ENCODE data around the gene TNFSF13.

Gene TNFSF13

DNA sequence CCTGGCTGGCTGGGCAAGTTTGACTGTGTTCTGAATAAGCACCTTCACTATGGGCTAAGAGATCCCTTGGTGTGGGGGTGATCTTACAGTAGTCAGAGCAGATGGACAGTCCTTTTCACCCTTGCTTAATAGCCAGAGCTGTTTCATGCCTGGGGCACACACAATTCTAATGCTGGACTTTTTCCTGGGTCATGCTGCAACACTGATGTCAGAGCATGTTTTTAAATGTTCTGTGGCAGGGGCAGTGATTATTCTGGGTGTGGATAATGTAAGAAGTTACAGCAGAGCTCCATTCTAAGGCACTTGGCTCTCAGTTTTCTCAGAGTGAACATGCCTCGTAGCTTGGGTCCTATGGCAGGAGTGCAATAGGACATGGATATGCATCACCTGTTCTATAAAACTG lies 16.9 kb downstream of the TNFSF13 start:
- DNase-seq (ENCODE audit: low spot score): no peak

GRCh38 chr17:7575959-7576358 lies 17.4 kb downstream of the TNFSF13 start:
- no peak for DNase-seq (ENCODE audit: low spot score)

DNA sequence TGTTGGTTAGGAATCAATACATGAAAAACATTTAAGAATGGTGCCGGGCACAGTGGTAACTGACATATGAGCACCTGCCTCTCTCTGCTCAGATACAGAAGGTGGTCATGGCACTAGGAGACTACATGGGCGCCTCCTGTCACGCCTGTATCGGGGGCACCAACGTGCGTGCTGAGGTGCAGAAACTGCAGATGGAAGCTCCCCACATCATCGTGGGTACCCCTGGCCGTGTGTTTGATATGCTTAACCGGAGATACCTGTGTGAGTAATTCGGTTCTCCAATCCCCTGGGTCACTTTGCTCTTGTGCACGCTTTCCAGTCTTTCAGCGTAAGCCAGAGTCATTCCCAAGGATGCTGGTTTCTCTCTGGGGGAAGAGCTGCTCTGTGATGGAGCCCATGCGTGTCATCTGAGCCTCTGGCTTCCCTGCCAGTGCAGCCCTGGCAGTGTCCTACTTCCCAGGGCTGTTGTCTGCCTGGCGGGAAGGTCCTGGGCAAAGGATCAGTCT lies 17.9 kb downstream of the TNFSF13 start:
- DNase-seq (ENCODE audit: low spot score): no peak

GRCh38 chr17:7577327-7578199 lies 19.0 kb downstream of the TNFSF13 start:
- DNase-seq (ENCODE audit: low spot score): no peak

- peak; percentile 96 for DNase-seq (ENCODE audit: low spot score)
Measured at GRCh38 chr17:7579001-7579833, 20.7 kb downstream of the TNFSF13 start, which contains the start of gene CD68. Gene CD68 (plus strand): TSS chr17:7579638. CDS start chr17:7579678, 40 bp downstream.

DNA sequence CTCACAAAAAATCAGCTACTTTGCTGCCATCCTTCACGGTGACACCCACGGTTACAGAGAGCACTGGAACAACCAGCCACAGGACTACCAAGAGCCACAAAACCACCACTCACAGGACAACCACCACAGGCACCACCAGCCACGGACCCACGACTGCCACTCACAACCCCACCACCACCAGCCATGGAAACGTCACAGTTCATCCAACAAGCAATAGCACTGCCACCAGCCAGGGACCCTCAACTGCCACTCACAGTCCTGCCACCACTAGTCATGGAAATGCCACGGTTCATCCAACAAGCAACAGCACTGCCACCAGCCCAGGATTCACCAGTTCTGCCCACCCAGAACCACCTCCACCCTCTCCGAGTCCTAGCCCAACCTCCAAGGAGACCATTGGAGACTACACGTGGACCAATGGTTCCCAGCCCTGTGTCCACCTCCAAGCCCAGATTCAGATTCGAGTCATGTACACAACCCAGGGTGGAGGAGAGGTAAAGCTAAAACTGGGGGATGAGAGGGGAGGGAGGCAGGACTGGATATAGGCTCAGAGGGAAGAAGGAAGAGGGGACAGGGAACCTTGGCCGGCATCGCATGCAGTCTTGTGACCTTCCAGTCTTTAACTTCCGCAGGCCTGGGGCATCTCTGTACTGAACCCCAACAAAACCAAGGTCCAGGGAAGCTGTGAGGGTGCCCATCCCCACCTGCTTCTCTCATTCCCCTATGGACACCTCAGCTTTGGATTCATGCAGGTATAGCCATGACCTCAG lies 21.5 kb downstream of the TNFSF13 start:
- no peak for DNase-seq (ENCODE audit: low spot score)

DNA sequence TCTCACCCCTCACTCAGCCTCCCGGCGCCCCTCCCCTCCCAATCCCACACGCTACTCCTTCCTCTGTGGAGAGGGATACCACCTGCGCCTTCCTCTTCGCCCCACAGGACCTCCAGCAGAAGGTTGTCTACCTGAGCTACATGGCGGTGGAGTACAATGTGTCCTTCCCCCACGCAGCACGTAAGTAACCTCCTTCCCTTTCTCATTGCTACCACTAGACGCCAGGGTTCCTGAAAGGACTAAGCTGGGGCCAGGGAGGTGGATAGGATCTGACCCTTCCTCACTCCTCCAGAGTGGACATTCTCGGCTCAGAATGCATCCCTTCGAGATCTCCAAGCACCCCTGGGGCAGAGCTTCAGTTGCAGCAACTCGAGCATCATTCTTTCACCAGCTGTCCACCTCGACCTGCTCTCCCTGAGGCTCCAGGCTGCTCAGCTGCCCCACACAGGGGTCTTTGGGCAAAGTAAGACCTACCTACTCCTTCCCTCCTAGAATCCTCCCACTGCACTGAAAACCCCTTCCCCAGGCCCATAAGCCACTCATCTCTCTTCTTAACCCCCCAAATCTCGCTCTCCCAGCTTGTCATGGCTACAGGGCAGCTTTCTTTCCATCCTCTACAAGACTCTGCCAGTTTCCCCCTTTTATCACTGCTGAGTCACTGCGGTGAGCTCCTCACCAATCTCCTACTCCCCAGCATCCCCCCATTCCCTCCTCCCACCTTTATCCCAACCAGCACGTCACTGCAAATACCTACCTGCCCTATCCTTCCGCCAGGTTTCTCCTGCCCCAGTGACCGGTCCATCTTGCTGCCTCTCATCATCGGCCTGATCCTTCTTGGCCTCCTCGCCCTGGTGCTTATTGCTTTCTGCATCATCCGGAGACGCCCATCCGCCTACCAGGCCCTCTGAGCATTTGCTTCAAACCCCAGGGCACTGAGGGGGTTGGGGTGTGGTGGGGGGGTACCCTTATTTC lies 22.3 kb downstream of the TNFSF13 start:
- no peak for DNase-seq (ENCODE audit: low spot score)

GRCh38 chr17:7582396-7583252 lies 24.1 kb downstream of the TNFSF13 start:
- DNase-seq (ENCODE audit: low spot score): no peak

DNA sequence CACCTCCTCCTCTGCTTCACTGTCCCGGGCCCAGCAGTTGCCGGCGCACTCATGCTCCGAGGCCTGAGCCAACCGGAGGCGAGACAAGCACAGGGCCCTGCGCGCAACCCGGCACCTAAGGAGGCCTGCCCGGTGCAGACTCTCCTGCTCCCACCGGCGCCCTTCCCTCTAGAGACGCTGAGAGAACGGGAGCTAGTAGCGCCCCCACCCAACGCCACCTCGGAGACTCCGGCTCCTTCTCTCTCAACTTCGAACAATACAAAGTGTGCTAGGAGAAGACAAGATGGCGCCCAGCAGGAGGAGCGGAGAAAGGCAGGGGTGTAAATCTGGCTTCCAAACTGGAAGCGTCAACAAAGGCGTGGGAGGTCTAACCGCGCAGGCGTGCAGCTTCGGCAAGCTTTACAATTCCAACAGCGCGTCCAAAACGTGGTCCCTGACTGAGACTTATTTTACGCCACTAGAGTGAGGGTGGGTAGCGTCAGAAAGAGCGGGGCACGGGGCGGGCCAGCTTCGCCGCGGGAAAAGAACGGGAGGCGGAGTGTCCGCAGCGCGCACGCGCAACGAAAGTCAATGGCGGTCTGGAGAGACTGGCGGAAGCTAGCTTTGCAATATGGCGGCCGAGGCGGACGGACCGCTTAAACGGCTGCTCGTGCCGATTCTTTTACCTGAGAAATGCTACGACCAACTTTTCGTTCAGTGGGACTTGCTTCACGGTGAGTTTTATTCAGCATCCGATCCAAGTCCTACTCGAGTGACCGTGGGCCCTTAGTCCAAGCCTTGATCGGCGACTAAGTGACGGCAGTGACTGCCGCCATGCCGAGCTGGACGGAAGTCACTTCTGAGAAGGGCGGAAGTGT lies 24.9 kb downstream of the TNFSF13 start, which contains the start of gene MPDU1:
Gene MPDU1 (plus strand): TSS at position 600 of the 857 bp plus-strand sequence. CDS start 11 bp downstream, at position 611.
- peak; percentile 96 for DNase-seq (ENCODE audit: low spot score)

DNA sequence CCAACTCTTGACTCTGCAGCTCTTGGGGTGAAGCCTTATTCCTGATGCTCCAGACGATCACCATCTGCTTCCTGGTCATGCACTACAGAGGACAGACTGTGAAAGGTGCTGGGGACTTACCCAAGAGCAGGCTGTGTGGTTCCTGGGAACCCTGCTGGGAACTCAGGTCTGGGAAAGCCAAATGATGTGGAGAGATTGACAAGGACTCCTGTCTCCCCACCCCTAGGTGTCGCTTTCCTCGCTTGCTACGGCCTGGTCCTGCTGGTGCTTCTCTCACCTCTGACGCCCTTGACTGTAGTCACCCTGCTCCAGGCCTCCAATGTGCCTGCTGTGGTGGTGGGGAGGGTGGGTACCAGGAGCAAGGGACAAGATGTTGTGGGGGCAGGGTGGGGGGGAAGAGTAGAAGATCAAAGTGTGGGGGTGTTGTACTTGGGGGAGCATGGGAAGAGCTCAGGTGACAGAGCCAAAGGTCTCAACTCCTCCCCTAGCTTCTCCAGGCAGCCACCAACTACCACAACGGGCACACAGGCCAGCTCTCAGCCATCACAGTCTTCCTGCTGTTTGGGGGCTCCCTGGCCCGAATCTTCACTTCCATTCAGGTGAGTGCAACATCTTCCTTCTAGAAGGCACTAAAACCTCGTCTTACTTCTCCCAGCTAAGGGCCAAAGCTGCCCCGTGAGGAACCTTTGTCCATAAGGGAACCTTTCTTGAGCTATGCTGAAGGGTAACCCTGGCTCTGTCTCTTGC lies 28.3 kb downstream of the TNFSF13 start:
- DNase-seq (ENCODE audit: low spot score): no peak

DNA sequence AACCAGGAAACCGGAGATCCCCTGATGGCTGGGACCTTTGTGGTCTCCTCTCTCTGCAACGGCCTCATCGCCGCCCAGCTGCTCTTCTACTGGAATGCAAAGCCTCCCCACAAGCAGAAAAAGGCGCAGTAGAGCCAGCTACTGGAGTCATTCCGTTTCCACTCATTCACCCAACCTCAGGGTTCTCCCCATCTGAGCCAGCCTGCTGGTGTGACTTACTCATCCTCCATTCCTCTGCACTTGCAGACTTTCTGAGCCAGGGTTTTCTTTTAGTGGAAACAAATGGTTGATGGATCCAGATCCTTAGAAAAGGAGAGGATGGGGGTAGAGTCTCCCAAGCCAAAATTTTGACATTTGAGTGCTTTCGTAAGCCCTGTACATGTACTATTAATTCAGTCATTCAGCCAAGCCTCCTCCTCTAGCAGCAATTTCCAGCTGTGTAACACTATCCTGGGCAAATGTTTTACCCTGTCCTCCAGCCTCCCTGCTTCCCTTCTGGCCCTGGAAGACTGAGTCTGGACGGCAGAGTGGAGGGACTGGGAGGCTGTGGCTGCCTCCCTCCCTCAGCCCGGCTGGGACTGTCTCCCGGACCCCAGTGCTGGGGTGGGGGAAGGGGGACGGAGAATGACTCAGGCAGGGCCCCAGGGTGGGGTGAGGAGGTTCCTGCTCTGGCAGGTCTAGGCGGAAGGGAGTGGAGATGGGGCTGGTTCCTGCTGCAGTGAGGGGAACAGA lies 29.0 kb downstream of the TNFSF13 start:
- DNase-seq (ENCODE audit: low spot score): no peak

DNA sequence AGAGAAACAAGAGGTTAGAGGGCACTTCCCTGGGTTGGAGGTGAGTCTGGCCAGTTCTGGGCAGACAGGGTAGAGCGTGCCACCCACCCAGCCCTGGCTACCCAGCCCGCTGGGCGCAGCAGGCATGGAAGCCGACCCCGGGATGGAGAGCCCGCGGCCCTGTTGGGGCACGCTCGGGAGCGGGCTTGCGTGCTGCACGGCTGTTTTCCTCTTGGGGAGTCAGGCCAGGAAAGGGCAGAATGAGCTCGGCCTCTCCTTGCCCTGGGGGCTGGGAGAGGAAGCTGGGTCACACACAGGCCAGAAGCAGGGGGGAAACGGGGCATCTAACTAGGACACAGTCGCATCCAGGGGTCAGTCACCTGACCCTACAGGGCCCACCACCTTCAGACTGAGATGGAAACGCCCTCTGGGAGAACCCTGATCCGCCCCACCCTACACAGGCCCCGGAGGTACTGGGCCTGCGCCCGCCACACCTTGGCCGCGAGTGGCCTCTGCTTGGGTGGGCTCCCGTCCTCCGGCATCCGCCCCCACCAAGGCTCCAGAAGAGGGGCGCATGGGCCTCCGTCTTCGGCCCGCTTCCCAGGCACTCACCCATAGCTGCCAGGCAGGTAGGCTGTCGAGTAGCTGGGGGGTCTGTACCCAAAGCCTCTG lies 30.1 kb downstream of the TNFSF13 start:
- DNase-seq (ENCODE audit: low spot score): no peak

DNA sequence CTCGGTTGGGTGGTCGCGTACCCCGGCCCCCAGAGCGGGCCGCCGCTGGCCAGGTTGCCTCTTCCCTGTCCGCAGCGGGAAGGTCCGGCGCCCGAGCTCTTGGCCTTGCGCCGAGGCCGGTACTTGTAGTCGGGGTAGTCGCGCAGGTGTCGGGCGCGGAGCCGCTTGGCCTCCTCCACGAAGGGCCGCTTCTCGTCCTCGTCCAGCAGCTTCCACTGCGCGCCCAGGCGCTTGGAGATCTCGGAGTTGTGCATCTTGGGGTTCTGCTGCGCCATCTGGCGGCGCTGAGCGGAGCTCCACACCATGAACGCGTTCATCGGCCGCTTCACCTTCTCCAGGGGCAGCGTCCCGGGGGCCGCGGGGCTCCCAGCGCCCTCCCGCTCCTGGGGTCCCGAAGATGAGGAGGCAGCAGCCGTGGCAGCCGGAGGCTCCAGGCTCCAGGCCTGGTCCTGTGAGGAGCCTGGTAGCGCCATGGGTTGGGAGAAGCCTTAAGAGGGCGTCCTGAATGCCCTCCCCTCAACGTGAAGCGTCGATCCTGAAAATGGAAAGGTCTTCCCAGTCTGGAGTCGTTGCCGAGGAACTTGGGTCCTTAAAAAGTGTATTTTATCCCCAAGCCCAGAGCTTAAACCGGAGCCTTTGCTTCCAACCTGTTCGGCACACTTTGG lies 30.8 kb downstream of the TNFSF13 start:
- DNase-seq (ENCODE audit: low spot score): peak; percentile 71

DNA sequence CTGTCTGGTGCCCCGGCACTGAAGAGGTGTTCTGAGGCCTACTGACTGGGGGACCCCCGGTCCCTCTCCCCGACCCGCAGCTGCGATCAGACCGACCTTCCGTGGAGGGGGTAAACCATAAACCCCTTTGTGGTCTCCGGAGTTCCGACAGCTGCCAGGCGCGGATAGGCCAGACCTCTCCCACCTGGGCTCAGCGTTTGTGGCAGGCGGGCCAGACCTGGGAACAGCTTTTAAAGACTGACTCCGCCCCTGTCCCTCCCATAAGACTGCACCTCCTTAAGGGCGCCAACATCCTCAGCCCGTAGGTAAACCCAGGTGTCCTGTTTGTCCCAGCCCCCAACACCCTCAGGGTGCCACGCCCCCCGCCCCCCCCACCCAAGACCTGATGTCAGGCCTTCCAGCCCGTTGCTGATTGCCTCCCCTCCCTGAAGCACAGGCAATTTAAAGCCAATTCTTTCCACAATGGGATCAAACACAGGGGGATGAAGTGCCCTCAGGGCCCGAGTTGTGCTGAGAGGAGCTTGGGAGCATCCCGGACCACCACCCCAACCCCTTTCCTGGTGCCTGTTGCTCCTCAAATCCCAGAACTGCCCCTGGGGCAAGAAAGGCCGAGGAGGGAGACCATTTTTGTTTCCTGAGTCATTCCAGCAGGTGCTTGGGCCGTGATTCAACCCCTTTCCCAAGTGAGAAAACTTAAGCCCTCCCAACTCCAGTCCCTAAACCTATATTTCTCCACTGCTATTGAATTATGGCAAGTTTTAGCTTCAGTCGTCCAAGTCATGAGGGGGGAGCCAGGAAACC lies 31.5 kb downstream of the TNFSF13 start, which contains the start of gene SOX15:
Gene SOX15 (minus strand): TSS at position 204 of the 801 bp plus-strand sequence. CDS start 418 bp downstream, outside the sequence.
- DNase-seq (ENCODE audit: low spot score): no peak

DNA sequence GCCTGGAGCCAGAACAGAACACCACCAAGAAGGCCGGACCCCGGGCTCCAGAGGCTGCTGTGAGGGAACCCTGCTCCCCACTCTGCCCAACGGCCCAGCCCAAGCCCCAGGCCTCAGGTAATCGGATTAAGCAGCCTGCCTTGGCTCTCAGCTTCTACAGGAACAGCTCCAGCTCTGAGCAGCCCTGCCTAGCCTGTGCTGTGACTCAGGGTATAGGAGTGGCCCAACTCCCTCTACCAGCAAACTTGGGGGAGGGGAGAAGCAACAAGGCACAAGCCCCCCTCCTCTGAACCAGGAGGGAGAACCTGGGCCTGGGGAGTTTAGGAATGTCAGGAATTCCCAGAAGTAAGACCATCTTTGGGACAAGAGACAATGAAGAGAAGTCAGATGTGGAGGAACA lies 32.2 kb downstream of the TNFSF13 start:
- DNase-seq (ENCODE audit: low spot score): no peak
